Measurements from ENCODE around the gene MIOX. TPM values are rescaled to one million over a fixed set of nuclear protein-coding genes. Genes with fewer than 3 reads are reported as not detected.

The MIOX gene
- total and polyA plus RNA-seq, 2 of the 13 experiments (the other 11 are each of a cell fraction or from before 2014, with no cell fraction given) = 1.5 to 2.9 TPM

DNA sequence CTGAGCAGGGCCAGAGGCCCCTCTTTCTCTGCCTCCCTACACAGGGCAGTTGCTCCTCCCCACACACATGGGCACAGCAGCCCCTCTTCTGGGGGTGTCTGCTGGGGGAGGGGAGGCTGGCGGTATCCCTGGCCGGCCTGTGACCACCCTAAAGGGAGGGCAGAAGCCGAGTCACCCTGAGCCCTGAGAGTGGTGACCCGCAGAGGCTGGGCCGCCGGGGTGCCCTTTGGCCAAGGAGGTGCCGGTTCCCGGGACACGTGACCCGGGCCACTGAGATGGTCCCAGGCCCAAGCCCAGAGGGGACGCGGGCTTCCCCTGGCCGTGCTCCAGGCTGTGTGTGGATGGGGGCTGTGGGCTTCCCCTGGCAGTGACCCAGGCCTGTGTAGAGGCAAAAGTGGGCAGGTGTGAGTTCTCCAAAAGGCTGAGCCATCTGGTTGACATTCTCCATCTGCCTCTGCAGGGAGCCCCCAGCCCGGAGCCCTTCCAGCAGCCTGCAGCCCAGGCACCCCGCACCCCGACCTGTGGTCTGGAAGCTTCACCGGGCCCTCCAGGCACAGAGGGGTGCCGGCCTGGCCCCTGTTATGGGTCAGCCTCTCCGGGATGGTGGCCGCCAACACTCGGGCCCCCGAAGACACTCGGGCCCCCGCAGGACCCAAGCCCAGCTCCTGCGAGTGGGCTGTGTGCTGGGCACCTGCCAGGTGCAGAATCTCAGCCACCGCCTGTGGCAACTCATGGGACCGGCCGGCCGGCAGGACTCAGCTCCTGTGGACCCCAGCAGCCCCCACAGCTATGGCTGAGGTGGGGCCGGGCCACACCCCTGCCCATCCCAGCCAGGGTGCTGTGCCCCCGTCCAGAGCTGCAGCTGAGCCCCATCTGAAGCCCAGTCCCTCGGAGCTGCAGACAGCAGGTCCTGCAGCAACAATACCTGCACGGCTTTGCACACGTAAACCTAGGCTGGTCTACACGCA is 4.3 kb upstream of the MIOX start (continued):
- TF ChIP-seq, protein P1, sequence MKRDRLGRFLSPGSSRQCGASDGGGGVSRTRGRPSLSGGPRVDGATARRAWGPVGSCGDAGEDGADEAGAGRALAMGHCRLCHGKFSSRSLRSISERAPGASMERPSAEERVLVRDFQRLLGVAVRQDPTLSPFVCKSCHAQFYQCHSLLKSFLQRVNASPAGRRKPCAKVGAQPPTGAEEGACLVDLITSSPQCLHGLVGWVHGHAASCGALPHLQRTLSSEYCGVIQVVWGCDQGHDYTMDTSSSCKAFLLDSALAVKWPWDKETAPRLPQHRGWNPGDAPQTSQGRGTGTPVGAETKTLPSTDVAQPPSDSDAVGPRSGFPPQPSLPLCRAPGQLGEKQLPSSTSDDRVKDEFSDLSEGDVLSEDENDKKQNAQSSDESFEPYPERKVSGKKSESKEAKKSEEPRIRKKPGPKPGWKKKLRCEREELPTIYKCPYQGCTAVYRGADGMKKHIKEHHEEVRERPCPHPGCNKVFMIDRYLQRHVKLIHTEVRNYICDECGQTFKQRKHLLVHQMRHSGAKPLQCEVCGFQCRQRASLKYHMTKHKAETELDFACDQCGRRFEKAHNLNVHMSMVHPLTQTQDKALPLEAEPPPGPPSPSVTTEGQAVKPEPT (CRISPR knock-in tag; IDR thresholded peaks at IDR 0.05; ENCODE audit: low read depth) = no peak
- TF ChIP-seq JDP2 (CRISPR knock-in tag; IDR thresholded peaks at IDR 0.05; ENCODE audit: borderline replicate concordance) (no peak), PRMT3 (CRISPR knock-in tag; IDR thresholded peaks at IDR 0.05; ENCODE audit: borderline replicate concordance, low read depth) (no peak), MBNL3 (CRISPR knock-in tag; conservative IDR thresholded peaks at IDR 0.05) (no peak), NONO (IDR thresholded peaks at IDR 0.05) (no peak), NONO (CRISPR knock-in tag; conservative IDR thresholded peaks at IDR 0.05) (no peak), KDM5B (CRISPR knock-in tag; IDR thresholded peaks at IDR 0.05; ENCODE audit: borderline replicate concordance) (no peak)
- TF ChIP-seq, protein P2, sequence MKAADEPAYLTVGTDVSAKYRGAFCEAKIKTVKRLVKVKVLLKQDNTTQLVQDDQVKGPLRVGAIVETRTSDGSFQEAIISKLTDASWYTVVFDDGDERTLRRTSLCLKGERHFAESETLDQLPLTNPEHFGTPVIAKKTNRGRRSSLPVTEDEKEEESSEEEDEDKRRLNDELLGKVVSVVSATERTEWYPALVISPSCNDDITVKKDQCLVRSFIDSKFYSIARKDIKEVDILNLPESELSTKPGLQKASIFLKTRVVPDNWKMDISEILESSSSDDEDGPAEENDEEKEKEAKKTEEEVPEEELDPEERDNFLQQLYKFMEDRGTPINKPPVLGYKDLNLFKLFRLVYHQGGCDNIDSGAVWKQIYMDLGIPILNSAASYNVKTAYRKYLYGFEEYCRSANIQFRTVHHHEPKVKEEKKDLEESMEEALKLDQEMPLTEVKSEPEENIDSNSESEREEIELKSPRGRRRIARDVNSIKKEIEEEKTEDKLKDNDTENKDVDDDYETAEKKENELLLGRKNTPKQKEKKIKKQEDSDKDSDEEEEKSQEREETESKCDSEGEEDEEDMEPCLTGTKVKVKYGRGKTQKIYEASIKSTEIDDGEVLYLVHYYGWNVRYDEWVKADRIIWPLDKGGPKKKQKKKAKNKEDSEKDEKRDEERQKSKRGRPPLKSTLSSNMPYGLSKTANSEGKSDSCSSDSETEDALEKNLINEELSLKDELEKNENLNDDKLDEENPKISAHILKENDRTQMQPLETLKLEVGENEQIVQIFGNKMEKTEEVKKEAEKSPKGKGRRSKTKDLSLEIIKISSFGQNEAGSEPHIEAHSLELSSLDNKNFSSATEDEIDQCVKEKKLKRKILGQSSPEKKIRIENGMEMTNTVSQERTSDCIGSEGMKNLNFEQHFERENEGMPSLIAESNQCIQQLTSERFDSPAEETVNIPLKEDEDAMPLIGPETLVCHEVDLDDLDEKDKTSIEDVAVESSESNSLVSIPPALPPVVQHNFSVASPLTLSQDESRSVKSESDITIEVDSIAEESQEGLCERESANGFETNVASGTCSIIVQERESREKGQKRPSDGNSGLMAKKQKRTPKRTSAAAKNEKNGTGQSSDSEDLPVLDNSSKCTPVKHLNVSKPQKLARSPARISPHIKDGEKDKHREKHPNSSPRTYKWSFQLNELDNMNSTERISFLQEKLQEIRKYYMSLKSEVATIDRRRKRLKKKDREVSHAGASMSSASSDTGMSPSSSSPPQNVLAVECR (CRISPR knock-in tag; IDR thresholded peaks at IDR 0.05; ENCODE audit: borderline replicate concordance) = peak; percentile 54; the same call in 1 of the 2 replicates
- TF ChIP-seq, protein P3, sequence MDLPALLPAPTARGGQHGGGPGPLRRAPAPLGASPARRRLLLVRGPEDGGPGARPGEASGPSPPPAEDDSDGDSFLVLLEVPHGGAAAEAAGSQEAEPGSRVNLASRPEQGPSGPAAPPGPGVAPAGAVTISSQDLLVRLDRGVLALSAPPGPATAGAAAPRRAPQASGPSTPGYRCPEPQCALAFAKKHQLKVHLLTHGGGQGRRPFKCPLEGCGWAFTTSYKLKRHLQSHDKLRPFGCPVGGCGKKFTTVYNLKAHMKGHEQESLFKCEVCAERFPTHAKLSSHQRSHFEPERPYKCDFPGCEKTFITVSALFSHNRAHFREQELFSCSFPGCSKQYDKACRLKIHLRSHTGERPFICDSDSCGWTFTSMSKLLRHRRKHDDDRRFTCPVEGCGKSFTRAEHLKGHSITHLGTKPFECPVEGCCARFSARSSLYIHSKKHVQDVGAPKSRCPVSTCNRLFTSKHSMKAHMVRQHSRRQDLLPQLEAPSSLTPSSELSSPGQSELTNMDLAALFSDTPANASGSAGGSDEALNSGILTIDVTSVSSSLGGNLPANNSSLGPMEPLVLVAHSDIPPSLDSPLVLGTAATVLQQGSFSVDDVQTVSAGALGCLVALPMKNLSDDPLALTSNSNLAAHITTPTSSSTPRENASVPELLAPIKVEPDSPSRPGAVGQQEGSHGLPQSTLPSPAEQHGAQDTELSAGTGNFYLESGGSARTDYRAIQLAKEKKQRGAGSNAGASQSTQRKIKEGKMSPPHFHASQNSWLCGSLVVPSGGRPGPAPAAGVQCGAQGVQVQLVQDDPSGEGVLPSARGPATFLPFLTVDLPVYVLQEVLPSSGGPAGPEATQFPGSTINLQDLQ (CRISPR knock-in tag; IDR thresholded peaks at IDR 0.05) = no peak
- TF ChIP-seq, protein P4, sequence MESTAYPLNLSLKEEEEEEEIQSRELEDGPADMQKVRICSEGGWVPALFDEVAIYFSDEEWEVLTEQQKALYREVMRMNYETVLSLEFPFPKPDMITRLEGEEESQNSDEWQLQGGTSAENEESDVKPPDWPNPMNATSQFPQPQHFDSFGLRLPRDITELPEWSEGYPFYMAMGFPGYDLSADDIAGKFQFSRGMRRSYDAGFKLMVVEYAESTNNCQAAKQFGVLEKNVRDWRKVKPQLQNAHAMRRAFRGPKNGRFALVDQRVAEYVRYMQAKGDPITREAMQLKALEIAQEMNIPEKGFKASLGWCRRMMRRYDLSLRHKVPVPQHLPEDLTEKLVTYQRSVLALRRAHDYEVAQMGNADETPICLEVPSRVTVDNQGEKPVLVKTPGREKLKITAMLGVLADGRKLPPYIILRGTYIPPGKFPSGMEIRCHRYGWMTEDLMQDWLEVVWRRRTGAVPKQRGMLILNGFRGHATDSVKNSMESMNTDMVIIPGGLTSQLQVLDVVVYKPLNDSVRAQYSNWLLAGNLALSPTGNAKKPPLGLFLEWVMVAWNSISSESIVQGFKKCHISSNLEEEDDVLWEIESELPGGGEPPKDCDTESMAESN (CRISPR knock-in tag; conservative IDR thresholded peaks at IDR 0.05) = peak; percentile 59; the same call in 1 of the 2 replicates
- TF ChIP-seq, protein P5, sequence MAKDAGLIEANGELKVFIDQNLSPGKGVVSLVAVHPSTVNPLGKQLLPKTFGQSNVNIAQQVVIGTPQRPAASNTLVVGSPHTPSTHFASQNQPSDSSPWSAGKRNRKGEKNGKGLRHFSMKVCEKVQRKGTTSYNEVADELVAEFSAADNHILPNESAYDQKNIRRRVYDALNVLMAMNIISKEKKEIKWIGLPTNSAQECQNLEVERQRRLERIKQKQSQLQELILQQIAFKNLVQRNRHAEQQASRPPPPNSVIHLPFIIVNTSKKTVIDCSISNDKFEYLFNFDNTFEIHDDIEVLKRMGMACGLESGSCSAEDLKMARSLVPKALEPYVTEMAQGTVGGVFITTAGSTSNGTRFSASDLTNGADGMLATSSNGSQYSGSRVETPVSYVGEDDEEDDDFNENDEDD (CRISPR knock-in tag; IDR thresholded peaks at IDR 0.05; ENCODE audit: borderline replicate concordance) = no peak
